IMR-90 (cell line): ENCODE results near the gene SUPV3L1. TPM values are rescaled to one million over a fixed set of nuclear protein-coding genes. Genes with fewer than 3 reads are reported as not detected.

Source experiments
- ATAC-seq: fragments of 200-7000 bp; cut with Tn5 transposase; 2 replicates; pipeline ENCODE4 v1.9.1; 2020; ENCODE audit warnings: low read depth, mild to moderate bottlenecking, moderate library complexity
- BruUV-seq: library from RNA; stranded (reverse); fragments of 400-500 nt; replicated peaks from 2 replicates; lab custom pipeline; 2021; lab: Mats Ljungman, UMichigan
- CTCF ChIA-PET: fragments of 300-600 bp; formaldehyde crosslinking; extraction: SDS; loops from one replicate; lab custom pipeline; 2021; ENCODE audit warnings: antibody characterized with exemption; lab: Yijun Ruan, JAX
- POLR2A ChIA-PET: fragments of 300-600 bp; sonication (Branson Sonifier 250); formaldehyde crosslinking; loops from one replicate; lab custom pipeline; 2022; ENCODE audit warnings: antibody characterized with exemption; ENCODE audit not compliant: unreplicated experiment; lab: Charles Lee
- DNase-seq: peaks from one replicate; pipeline ENCODE4 v3.0.0; 2013
- H2AFZ ChIP-seq: replicated peaks from 2 replicates; pipeline ENCODE3; 2013; ENCODE audit warnings: low read length, mild to moderate bottlenecking; ENCODE audit not compliant: poor library complexity
- H2AK5ac ChIP-seq: 2 replicates; pipeline ENCODE4 v1.6.1; 2013; ENCODE audit warnings: low read depth, low read length, inconsistent platforms
- H2AK9ac ChIP-seq: replicated peaks from 2 replicates; pipeline ENCODE3; 2013; ENCODE audit warnings: mild to moderate bottlenecking, low read depth, low read length, moderate library complexity; ENCODE audit not compliant: poor library complexity
- H2BK120ac ChIP-seq: 2 replicates; pipeline ENCODE4 v1.6.1; 2013; ENCODE audit warnings: low read depth, low read length, inconsistent platforms
- H2BK15ac ChIP-seq: 3 replicates; pipeline ENCODE4 v1.6.1; 2013; ENCODE audit warnings: low read depth, low read length, inconsistent platforms
- H2BK20ac ChIP-seq: 2 replicates; pipeline ENCODE4 v1.6.1; 2013; ENCODE audit warnings: low read depth, mild to moderate bottlenecking, inconsistent platforms, low read length, moderate library complexity
- H2BK5ac ChIP-seq: 2 replicates; pipeline ENCODE4 v1.6.1; 2013; ENCODE audit warnings: mild to moderate bottlenecking, low read depth, low read length, inconsistent platforms; ENCODE audit not compliant: poor library complexity, severe bottlenecking
- H3K14ac ChIP-seq: replicated peaks from 2 replicates; pipeline ENCODE4 v1.6.1; 2013; ENCODE audit warnings: low read depth, low read length, inconsistent platforms
- H3K18ac ChIP-seq: 2 replicates; pipeline ENCODE4 v1.6.1; 2013; ENCODE audit warnings: low read depth, low read length, control low read depth
- H3K23ac ChIP-seq: 2 replicates; pipeline ENCODE4 v1.6.1; 2013; ENCODE audit warnings: low read depth, low read length, inconsistent platforms
- H3K27ac ChIP-seq: 2 replicates; pipeline ENCODE4 v1.5.1; 2013; ENCODE audit warnings: mild to moderate bottlenecking, control low read depth, low read length; ENCODE audit not compliant: insufficient read depth
- H3K27me3 ChIP-seq: 2 replicates; pipeline ENCODE4 v1.6.1; 2013; ENCODE audit warnings: low read length; ENCODE audit not compliant: control insufficient read depth, insufficient read depth
- H3K36me3 ChIP-seq: 2 replicates; pipeline ENCODE4 v1.6.1; 2013; ENCODE audit warnings: low read length, mixed read lengths; ENCODE audit not compliant: control insufficient read depth, insufficient read depth
- H3K4ac ChIP-seq: 2 replicates; pipeline ENCODE4 v1.6.1; 2013; ENCODE audit warnings: low read depth, low read length, inconsistent platforms
- H3K4me1 ChIP-seq: 2 replicates; pipeline ENCODE4 v1.6.1; 2013; ENCODE audit warnings: low read length, mixed read lengths; ENCODE audit not compliant: control insufficient read depth, insufficient read depth
- H3K4me2 ChIP-seq: 2 replicates; pipeline ENCODE4 v1.6.1; 2013; ENCODE audit warnings: low read depth, mild to moderate bottlenecking, control low read depth, low read length, moderate library complexity
- H3K4me3 ChIP-seq: 2 replicates; pipeline ENCODE4 v1.5.1; 2013; ENCODE audit warnings: low read depth, mild to moderate bottlenecking, control low read depth, low read length, moderate library complexity; ENCODE audit not compliant: insufficient read depth
- H3K56ac ChIP-seq: 2 replicates; pipeline ENCODE4 v1.6.1; 2013; ENCODE audit warnings: low read length, inconsistent platforms; ENCODE audit not compliant: insufficient read depth; ENCODE audit errors: extremely low read depth
- H3K79me1 ChIP-seq, 2 experiments: 2 replicates each; pipeline ENCODE4 v1.6.1; 2013; ENCODE audit warnings: low read length in 2 of 2, inconsistent platforms in 1 of 2, low read depth in 1 of 2
- H3K9ac ChIP-seq: 2 replicates; pipeline ENCODE4 v1.6.1; 2013; ENCODE audit warnings: low read depth, low read length, control low read depth
- H3K9me1 ChIP-seq: 2 replicates; pipeline ENCODE4 v1.6.1; 2013; ENCODE audit warnings: low read length, inconsistent platforms; ENCODE audit not compliant: insufficient read depth
- H3K9me3 ChIP-seq: 2 replicates; pipeline ENCODE4 v1.6.1; 2013; ENCODE audit warnings: low read length; ENCODE audit not compliant: control insufficient read depth, insufficient read depth
- H4K20me1 ChIP-seq: 2 replicates; pipeline ENCODE4 v1.6.1; 2013; ENCODE audit warnings: low read length, inconsistent platforms; ENCODE audit not compliant: insufficient read depth
- H4K5ac ChIP-seq: 2 replicates; pipeline ENCODE4 v1.6.1; 2013; ENCODE audit warnings: mild to moderate bottlenecking, low read depth, low read length, control low read depth
- H4K8ac ChIP-seq, 2 experiments: 2 replicates each; pipeline ENCODE4 v1.6.1; 2013; ENCODE audit warnings: low read depth in 2 of 2, low read length in 2 of 2, control low read depth in 1 of 2, inconsistent platforms in 1 of 2
- H4K91ac ChIP-seq: 2 replicates; pipeline ENCODE4 v1.6.1; 2013; ENCODE audit warnings: low read depth, low read length, inconsistent platforms; ENCODE audit not compliant: insufficient read depth
- CHD1 ChIP-seq: IDR thresholded peaks from 2 replicates; pipeline ENCODE4 v1.6.1; 2012; ENCODE audit warnings: low read depth, low read length, improper control_type of control experiment
- RAD21 ChIP-seq: IDR thresholded peaks from 2 replicates; pipeline ENCODE4 v1.6.1; 2012; ENCODE audit warnings: low read length, improper control_type of control experiment
- WGBS, 2 experiments: methylation state at CpG; one replicate each; pipeline versions ENCODE4 v1.1.5 to v1.1.7; 2013; ENCODE audit warnings: missing lambda C conversion rate in 2 of 2; ENCODE audit not compliant: insufficient read length in 1 of 2; ENCODE audit errors: extremely low coverage in 2 of 2; 5-methylcytosine and 5-hydroxymethylcytosine counted together
- dilution Hi-C: fragments of 300-500 bp; cut with HindIII; formaldehyde crosslinking; loops from one replicate; pipeline ENCODE4 v1.14.3; 2018; ENCODE audit warnings: low sequenced_read_pairs; ENCODE audit not compliant: unreplicated experiment
- in situ Hi-C: fragments of 300-500 bp; cut with MboI; formaldehyde crosslinking; loops from 3 replicates; pipeline ENCODE4 v1.14.3; 2019; ENCODE audit warnings: low sequenced_read_pairs, inconsistent platforms, mixed read lengths
- intact Hi-C: fragments of 100-400 bp; cut with micrococcal nuclease; formaldehyde crosslinking; loops from 2 replicates; pipeline ENCODE4 v1.10.0; 2022
- polyA plus RNA-seq, 3 experiments: library from polyadenylated mRNA; depleted of rRNA; stranded (reverse); fragments of >200 nt; gene quantifications; 2 replicates each; pipeline ENCODE4 v1.2.3, GENCODE V29; 2012; ENCODE audit warnings: low replicate concordance in 1 of 3
- total RNA-seq: library from RNA; depleted of rRNA; stranded (reverse); fragments of >200 nt; gene quantifications from 2 replicates; pipeline ENCODE4 v1.2.3, GENCODE V29; 2012; rRNA removed

Gene SUPV3L1
- total and polyA plus RNA-seq, 2 of the 4 experiments (the other 2 are of a cell fraction): 24.4 to 26.5 TPM

DNA sequence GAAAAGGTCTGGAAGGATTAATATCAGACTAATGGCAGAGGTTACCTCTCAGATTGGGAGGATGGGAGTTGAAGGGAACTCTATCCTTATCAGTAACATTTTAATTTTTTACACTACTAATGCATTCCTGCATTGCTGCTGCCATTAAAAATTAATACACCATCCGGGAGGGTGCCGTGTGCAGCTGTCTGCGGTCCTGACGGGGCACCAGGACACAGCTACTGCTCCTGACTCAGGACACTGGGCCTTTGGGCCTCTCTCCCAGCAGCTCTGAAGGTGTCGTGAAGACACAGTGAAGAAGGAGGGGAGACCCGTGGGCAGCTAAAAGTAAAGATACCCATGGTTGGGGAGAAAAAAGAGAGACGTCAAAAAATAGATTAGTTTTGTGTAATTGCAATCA, 74.8 kb downstream of the SUPV3L1 start:
- TF ChIP-seq CHD1: no peak
- no peak for TF ChIP-seq RAD21
- H2AK9ac ChIP-seq: no peak overlapping the region
- intact Hi-C loops: loop anchor here (1.0 kb wide), 1 partner anchor 14 kb away; no protein-coding TSS in a partner anchor
- H3K56ac ChIP-seq: no peak overlapping the region
- POLR2A ChIA-PET: no interaction called here
- H3K9ac ChIP-seq: no peak overlapping the region
- WGBS, 2 experiments: 28% methylated on average over 4 of the region's 7 CpGs; no CpG with 5 or more reads in 1 of the 2 experiments
- no peak overlapping the region for H2BK20ac ChIP-seq
- no peak overlapping the region for H4K91ac ChIP-seq
- no peak overlapping the region for H3K14ac ChIP-seq
- no peak overlapping the region for H2BK15ac ChIP-seq
- no peaks in the 10 kb centered on the region for H3K9me1 ChIP-seq
- no peaks in the 10 kb centered on the region for H3K4me1 ChIP-seq
- H2AK5ac ChIP-seq: no peak overlapping the region
- no peak overlapping the region for H3K18ac ChIP-seq
- H2BK5ac ChIP-seq: no peak overlapping the region
- no peaks in the 10 kb centered on the region for H3K9me3 ChIP-seq
- H3K4me3 ChIP-seq: no peak overlapping the region
- in situ Hi-C loops: no loop called here
- ATAC-seq (no peak), DNase-seq (no peak)
- no peak overlapping the region for H3K4me2 ChIP-seq
- H3K79me1 ChIP-seq: no peaks in the 10 kb centered on the region
- no peaks in the 10 kb centered on the region for H3K36me3 ChIP-seq
- H2BK120ac ChIP-seq: no peak overlapping the region
- H2AFZ ChIP-seq: no peak overlapping the region
- H3K23ac ChIP-seq: no peak overlapping the region
- CTCF ChIA-PET: no interaction called here
- dilution Hi-C loops: no loop called here
- H3K4ac ChIP-seq: no peak overlapping the region
- peaks cover 31% of the 10 kb centered on the region for H3K27me3 ChIP-seq
- no TSS peak for BruUV-seq
- H4K5ac ChIP-seq: no peak overlapping the region
- no peaks in the 10 kb centered on the region for H4K20me1 ChIP-seq
- no peak overlapping the region for H3K27ac ChIP-seq
- H4K8ac ChIP-seq: no peak overlapping the region

Other genes starting within 250 kb of the SUPV3L1 start
- gene DDX21, start 224.1 kb upstream of the SUPV3L1 start, total RNA-seq: 73.7 and 109 TPM in 2 replicates
- gene DDX21, start 224.1 kb upstream of the SUPV3L1 start, polyA plus RNA-seq (2012; rRNA removed): 33.9 and 43.2 TPM in 2 replicates
- 51.3 and 67.2 TPM in 2 replicates for gene KIFBP, start 191.4 kb upstream of the SUPV3L1 start, total RNA-seq
- gene KIFBP, start 191.4 kb upstream of the SUPV3L1 start, polyA plus RNA-seq (2012; rRNA removed): 29.6 and 30.6 TPM in 2 replicates
- gene SRGN, start 92.1 kb upstream of the SUPV3L1 start, total RNA-seq: 41.4 and 46.4 TPM in 2 replicates
- 29.8 and 33.3 TPM in 2 replicates for gene SRGN, start 92.1 kb upstream of the SUPV3L1 start, polyA plus RNA-seq (2012; rRNA removed)
- gene VPS26A, start 56.1 kb upstream of the SUPV3L1 start, total RNA-seq: 7.2 and 24.7 TPM in 2 replicates
- gene VPS26A, start 56.1 kb upstream of the SUPV3L1 start, polyA plus RNA-seq (2012; rRNA removed): 12.9 and 18.7 TPM in 2 replicates
- under 0.01 TPM in 1 of 2 replicates, not detected in the other for gene HKDC1, start 40.1 kb downstream of the SUPV3L1 start, total RNA-seq
- 0.03 and 0.07 TPM in 2 replicates for gene HKDC1, start 40.1 kb downstream of the SUPV3L1 start, polyA plus RNA-seq (2012; rRNA removed)
- 90.5 and 107 TPM in 2 replicates for gene HK1, start 98.3 kb downstream of the SUPV3L1 start, total RNA-seq
- 47.7 and 53.7 TPM in 2 replicates for gene HK1, start 98.3 kb downstream of the SUPV3L1 start, polyA plus RNA-seq (2012; rRNA removed)
- gene TACR2, start 236.7 kb downstream of the SUPV3L1 start, total RNA-seq: not detected in 2 replicates
- not detected in 2 replicates for gene TACR2, start 236.7 kb downstream of the SUPV3L1 start, polyA plus RNA-seq (2012; rRNA removed)